GM21390 (cell line): Measurements from ENCODE around the gene PELI2.
"Not testable (repeated sequence)": the region's sequence is repeated elsewhere in the genome, so short reads cannot be mapped to it uniquely, and the experiment has no call there.

Experiments used
- ATAC-seq: cut with Tn5 transposase; IDR thresholded peaks from one replicate; pipeline ENCODE4 v1.9.1; 2021; ENCODE audit not compliant: unreplicated experiment

Gene PELI2

GRCh38 chr14:56138928-56139327 lies 20.7 kb downstream of the PELI2 start:
- ATAC-seq, result no peak

- ATAC-seq, result no peak
These were observed 24.1 kb downstream of the PELI2 start for GRCh38 chr14:56142314-56142713.

- ATAC-seq, result no peak
These were observed 24.8 kb downstream of the PELI2 start for GRCh38 chr14:56143025-56143424.

GRCh38 chr14:56144176-56144575 lies 26.0 kb downstream of the PELI2 start:
- ATAC-seq, result no peak

GRCh38 chr14:56145181-56145769 lies 27.1 kb downstream of the PELI2 start:
- ATAC-seq, result no peak

GRCh38 chr14:56145965-56146364 lies 27.8 kb downstream of the PELI2 start:
- ATAC-seq, result no peak

GRCh38 chr14:56147449-56147848 lies 29.2 kb downstream of the PELI2 start:
- no peak for ATAC-seq

GRCh38 chr14:56147986-56148901 lies 30.0 kb downstream of the PELI2 start:
- no peak for ATAC-seq

GRCh38 chr14:56149151-56149550 lies 30.9 kb downstream of the PELI2 start:
- ATAC-seq, result no peak

- no peak for ATAC-seq
These were observed 31.8 kb downstream of the PELI2 start for GRCh38 chr14:56149995-56150394.

- no peak for ATAC-seq
These were observed 32.6 kb downstream of the PELI2 start for GRCh38 chr14:56150645-56151345.

- no peak for ATAC-seq
These were observed 34.0 kb downstream of the PELI2 start for GRCh38 chr14:56152221-56152620.

GRCh38 chr14:56153267-56153666 lies 35.1 kb downstream of the PELI2 start:
- no peak for ATAC-seq

- no peak for ATAC-seq
These were observed 36.1 kb downstream of the PELI2 start for GRCh38 chr14:56154321-56154720.

- no peak for ATAC-seq
These were observed 37.9 kb downstream of the PELI2 start for GRCh38 chr14:56156096-56156495.

- no peak for ATAC-seq
These were observed 40.9 kb downstream of the PELI2 start for GRCh38 chr14:56159066-56159465.

- ATAC-seq, result no peak
These were observed 41.9 kb downstream of the PELI2 start for GRCh38 chr14:56160088-56160487.

- no peak for ATAC-seq
These were observed 43.4 kb downstream of the PELI2 start for GRCh38 chr14:56161658-56162057.

GRCh38 chr14:56162476-56162875 lies 44.3 kb downstream of the PELI2 start:
- no peak for ATAC-seq

- not testable (repeated sequence) for ATAC-seq
These were observed 48.4 kb downstream of the PELI2 start for GRCh38 chr14:56166579-56166978.

GRCh38 chr14:56168007-56168616 lies 49.9 kb downstream of the PELI2 start:
- no peak for ATAC-seq
